Ovary (tissue), 3 donors: ENCODE results near the gene KLC1.

Experiments
- EP300 ChIP-seq: sonication (generic); formaldehyde crosslinking; IDR thresholded peaks from one replicate; pipeline ENCODE4 v1.6.1; 2017; ENCODE audit warnings: antibody characterized with exemption
- POLR2A ChIP-seq: fragments of 450-650 bp; IDR thresholded peaks from one replicate; pipeline ENCODE4 v1.6.1; 2017; ENCODE audit warnings: antibody characterized with exemption, mild to moderate bottlenecking, moderate library complexity
- TF ChIP-seq, protein P1 (sequence below), 3 donors: fragments of 450-650 bp in 2 of 3; fragments of 200-600 bp in 1 of 3; IDR thresholded peaks; one replicate each; pipeline versions ENCODE4 v1.5.1 to v1.8.0; 2016 to 2022; ENCODE audit warnings: antibody characterized with exemption in 3 of 3, mild to moderate bottlenecking in 1 of 3
- donor health status: DM: no; HTN: no; CAD: no.

DNA sequence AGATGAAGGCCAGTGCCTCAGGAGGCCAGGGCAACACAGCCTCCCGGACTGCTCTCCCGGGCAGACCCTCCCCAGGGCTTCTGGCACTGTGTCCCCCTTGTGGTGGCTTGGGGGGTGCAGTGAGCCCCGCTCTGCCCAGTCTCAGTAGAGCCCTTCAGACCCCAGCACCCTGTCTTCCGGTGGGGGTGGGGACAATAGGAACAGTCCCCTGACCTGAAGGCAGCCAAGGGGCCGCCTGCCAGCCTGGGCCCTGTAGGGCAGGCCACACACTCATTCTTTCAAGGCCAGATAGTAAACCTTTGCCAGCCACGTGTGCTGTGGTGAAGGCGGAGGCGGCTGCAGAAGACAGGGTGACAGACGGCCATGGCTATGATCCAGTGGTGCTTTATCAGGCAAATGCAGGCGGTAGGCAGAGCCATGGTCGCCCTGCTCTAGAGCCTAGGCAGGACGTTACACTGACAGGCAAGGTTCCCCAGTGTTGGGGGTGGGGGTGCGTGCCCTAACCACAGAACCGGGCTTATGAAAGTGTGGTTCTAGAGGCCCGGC is 101.6 kb downstream of the KLC1 start:
- TF ChIP-seq, protein P1, sequence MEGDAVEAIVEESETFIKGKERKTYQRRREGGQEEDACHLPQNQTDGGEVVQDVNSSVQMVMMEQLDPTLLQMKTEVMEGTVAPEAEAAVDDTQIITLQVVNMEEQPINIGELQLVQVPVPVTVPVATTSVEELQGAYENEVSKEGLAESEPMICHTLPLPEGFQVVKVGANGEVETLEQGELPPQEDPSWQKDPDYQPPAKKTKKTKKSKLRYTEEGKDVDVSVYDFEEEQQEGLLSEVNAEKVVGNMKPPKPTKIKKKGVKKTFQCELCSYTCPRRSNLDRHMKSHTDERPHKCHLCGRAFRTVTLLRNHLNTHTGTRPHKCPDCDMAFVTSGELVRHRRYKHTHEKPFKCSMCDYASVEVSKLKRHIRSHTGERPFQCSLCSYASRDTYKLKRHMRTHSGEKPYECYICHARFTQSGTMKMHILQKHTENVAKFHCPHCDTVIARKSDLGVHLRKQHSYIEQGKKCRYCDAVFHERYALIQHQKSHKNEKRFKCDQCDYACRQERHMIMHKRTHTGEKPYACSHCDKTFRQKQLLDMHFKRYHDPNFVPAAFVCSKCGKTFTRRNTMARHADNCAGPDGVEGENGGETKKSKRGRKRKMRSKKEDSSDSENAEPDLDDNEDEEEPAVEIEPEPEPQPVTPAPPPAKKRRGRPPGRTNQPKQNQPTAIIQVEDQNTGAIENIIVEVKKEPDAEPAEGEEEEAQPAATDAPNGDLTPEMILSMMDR (IDR thresholded peaks at IDR 0.05), result no peak
- TF ChIP-seq POLR2A, result no peak
- no peak for TF ChIP-seq EP300
